Effector memory CD8-positive, alpha-beta T cell (primary cell): ENCODE results near the gene AZU1.

Experiments
- ATAC-seq: fragments of 150-1000 bp; cut with Tn5 transposase; replicated peaks from 2 replicates; pipeline ENCODE4 v1.10.0; 2021; ENCODE audit warnings: mild to moderate bottlenecking, moderate library complexity
- DNase-seq, 3 experiments: peaks; one replicate each; pipeline ENCODE4 v3.0.0; 2021
- H3K27ac Mint-ChIP-seq, 2 donors: one replicate each; pipeline ENCODE4 v1.8.0; 2022; ENCODE audit warnings: mild to moderate bottlenecking in 2 of 2, mixed read lengths in 2 of 2, moderate library complexity in 2 of 2
- H3K27me3 Mint-ChIP-seq, 2 donors: one replicate each; pipeline ENCODE4 v1.8.0; 2022; ENCODE audit warnings: mixed read lengths in 2 of 2
- H3K36me3 Mint-ChIP-seq: one replicate; pipeline ENCODE4 v1.8.0; 2022; ENCODE audit warnings: mild to moderate bottlenecking, moderate library complexity, mixed read lengths; ENCODE audit not compliant: insufficient read depth
- H3K4me1 Mint-ChIP-seq, 2 donors: one replicate each; pipeline ENCODE4 v1.8.0; 2022; ENCODE audit warnings: low read depth in 2 of 2, mixed read lengths in 2 of 2
- H3K4me3 Mint-ChIP-seq, 2 donors: one replicate each; pipeline ENCODE4 v1.8.0; 2022; ENCODE audit warnings: mild to moderate bottlenecking in 2 of 2, mixed read lengths in 2 of 2, moderate library complexity in 2 of 2
- H3K9me3 Mint-ChIP-seq, 2 donors: one replicate each; pipeline ENCODE4 v1.8.0; 2022; ENCODE audit warnings: mixed read lengths in 2 of 2

AZU1 gene

GRCh38 chr19:801030-801860 lies 26.4 kb upstream of the AZU1 start:
- Mint-ChIP-seq H3K27me3 (no peaks in the 10 kb centered on the region), H3K4me3 (peak overlapping the region; percentile 85 to 87), H3K27ac (peak overlapping the region; percentile 90 to 95), H3K36me3 (peaks cover 88% of the 10 kb centered on the region), H3K4me1 (peaks cover 47 to 53% of the 10 kb centered on the region in 2 donors), H3K9me3 (no peaks in the 10 kb centered on the region)
- no peak for DNase-seq
- ATAC-seq: no peak

GRCh38 chr19:801861-802497 lies 25.7 kb upstream of the AZU1 start:
- H3K4me1 Mint-ChIP-seq: peaks cover 44 to 50% of the 10 kb centered on the region in 2 donors
- no peaks in the 10 kb centered on the region for H3K9me3 Mint-ChIP-seq
- peaks cover 91% of the 10 kb centered on the region for H3K36me3 Mint-ChIP-seq
- DNase-seq (no peak), ATAC-seq (no peak)
- H3K4me3 Mint-ChIP-seq: peak overlapping the region; percentile 85 to 87
- H3K27me3 Mint-ChIP-seq: no peaks in the 10 kb centered on the region
- peak overlapping the region; percentile 90 to 95 for H3K27ac Mint-ChIP-seq

- peak overlapping the region; percentile 90 to 95 for H3K27ac Mint-ChIP-seq
- peaks cover 44 to 56% of the 10 kb centered on the region in 2 donors for H3K4me1 Mint-ChIP-seq
- H3K9me3 Mint-ChIP-seq: no peaks in the 10 kb centered on the region
- peaks cover 93% of the 10 kb centered on the region for H3K36me3 Mint-ChIP-seq
- no peaks in the 10 kb centered on the region for H3K27me3 Mint-ChIP-seq
- no peak for ATAC-seq
- no peak for DNase-seq
- peak overlapping the region; percentile 85 to 87 for H3K4me3 Mint-ChIP-seq
These were observed 25.0 kb upstream of the AZU1 start for GRCh38 chr19:802498-803098.

GRCh38 chr19:803099-803561 lies 24.5 kb upstream of the AZU1 start:
- Mint-ChIP-seq H3K9me3 (no peaks in the 10 kb centered on the region), H3K27me3 (no peaks in the 10 kb centered on the region), H3K4me3 (peak overlapping the region; percentile 85 to 87), H3K4me1 (peaks cover 44 to 57% of the 10 kb centered on the region in 2 donors), H3K27ac (peak overlapping the region; percentile 90 to 95), H3K36me3 (peaks cover 97% of the 10 kb centered on the region)
- ATAC-seq: no peak
- no peak for DNase-seq

- no peak for DNase-seq
- Mint-ChIP-seq H3K36me3 (peaks cover 97% of the 10 kb centered on the region), H3K4me3 (peak overlapping the region in 1 of 2 donors; percentile 21), H3K4me1 (peaks cover 43 to 56% of the 10 kb centered on the region in 2 donors), H3K9me3 (no peaks in the 10 kb centered on the region), H3K27ac (peak overlapping the region in 1 of 2 donors; percentile 95), H3K27me3 (no peaks in the 10 kb centered on the region)
- no peak for ATAC-seq
These were observed 23.8 kb upstream of the AZU1 start for GRCh38 chr19:803686-804418.

- peak overlapping the region in 1 of 2 donors; percentile 95 for H3K27ac Mint-ChIP-seq
- peaks cover 97% of the 10 kb centered on the region for H3K36me3 Mint-ChIP-seq
- DNase-seq: no peak
- H3K9me3 Mint-ChIP-seq: no peaks in the 10 kb centered on the region
- H3K4me3 Mint-ChIP-seq: no peak overlapping the region
- H3K4me1 Mint-ChIP-seq: peaks cover 36 to 49% of the 10 kb centered on the region in 2 donors
- ATAC-seq: no peak
- no peaks in the 10 kb centered on the region for H3K27me3 Mint-ChIP-seq
These were observed 23.0 kb upstream of the AZU1 start for GRCh38 chr19:804419-805165.

GRCh38 chr19:805166-805551 lies 22.5 kb upstream of the AZU1 start:
- no peaks in the 10 kb centered on the region for H3K27me3 Mint-ChIP-seq
- H3K4me3 Mint-ChIP-seq: no peak overlapping the region
- no peaks in the 10 kb centered on the region for H3K9me3 Mint-ChIP-seq
- peak overlapping the region in 1 of 2 donors; percentile 74 for H3K27ac Mint-ChIP-seq
- DNase-seq (no peak), ATAC-seq (no peak)
- peaks cover 30 to 43% of the 10 kb centered on the region in 2 donors for H3K4me1 Mint-ChIP-seq
- peaks cover 97% of the 10 kb centered on the region for H3K36me3 Mint-ChIP-seq

GRCh38 chr19:805600-806550 lies 21.8 kb upstream of the AZU1 start:
- H3K9me3 Mint-ChIP-seq: no peaks in the 10 kb centered on the region
- peak overlapping the region in 1 of 2 donors; percentile 74 for H3K27ac Mint-ChIP-seq
- peaks cover 97% of the 10 kb centered on the region for H3K36me3 Mint-ChIP-seq
- no peak overlapping the region for H3K4me3 Mint-ChIP-seq
- H3K27me3 Mint-ChIP-seq: no peaks in the 10 kb centered on the region
- peaks cover 24 to 37% of the 10 kb centered on the region in 2 donors for H3K4me1 Mint-ChIP-seq
- ATAC-seq (no peak), DNase-seq (no peak)

GRCh38 chr19:806815-807421 lies 20.7 kb upstream of the AZU1 start:
- peaks cover 97% of the 10 kb centered on the region for H3K36me3 Mint-ChIP-seq
- H3K9me3 Mint-ChIP-seq: no peaks in the 10 kb centered on the region
- H3K27me3 Mint-ChIP-seq: no peaks in the 10 kb centered on the region
- ATAC-seq: no peak
- H3K4me3 Mint-ChIP-seq: peak overlapping the region in 1 of 2 donors; percentile 12
- no peak for DNase-seq
- peaks cover 17 to 27% of the 10 kb centered on the region in 2 donors for H3K4me1 Mint-ChIP-seq
- H3K27ac Mint-ChIP-seq: peak overlapping the region in 1 of 2 donors; percentile 87

- ATAC-seq (no peak), DNase-seq (no peak)
- Mint-ChIP-seq H3K27me3 (no peaks in the 10 kb centered on the region), H3K9me3 (no peaks in the 10 kb centered on the region), H3K36me3 (peaks cover 92% of the 10 kb centered on the region), H3K4me1 (peaks cover 9 to 19% of the 10 kb centered on the region in 2 donors), H3K4me3 (no peak overlapping the region), H3K27ac (peak overlapping the region in 1 of 2 donors; percentile 87)
These were observed 19.8 kb upstream of the AZU1 start for GRCh38 chr19:807627-808422.

GRCh38 chr19:808423-808775 lies 19.2 kb upstream of the AZU1 start:
- Mint-ChIP-seq H3K27ac (peak overlapping the region in 1 of 2 donors; percentile 72), H3K4me1 (peaks cover 5 to 14% of the 10 kb centered on the region in 2 donors), H3K4me3 (no peak overlapping the region), H3K9me3 (no peaks in the 10 kb centered on the region), H3K27me3 (no peaks in the 10 kb centered on the region), H3K36me3 (peaks cover 92% of the 10 kb centered on the region)
- DNase-seq (no peak), ATAC-seq (no peak)
